Activated CD4-positive, alpha-beta T cell treated with anti-CD3 and anti-CD28 coated beads, Interleukin-10, Interleukin-2, amounts not matched to agents 100 ng/mL and 50 ng/mL, durations not matched to agents 16 hours and 8 hours (primary cell): ENCODE data around the gene AJM1.

Source experiments
- DNase-seq: peaks from one replicate; pipeline ENCODE4 v3.0.0-alpha.2; 2020

Gene AJM1

DNA sequence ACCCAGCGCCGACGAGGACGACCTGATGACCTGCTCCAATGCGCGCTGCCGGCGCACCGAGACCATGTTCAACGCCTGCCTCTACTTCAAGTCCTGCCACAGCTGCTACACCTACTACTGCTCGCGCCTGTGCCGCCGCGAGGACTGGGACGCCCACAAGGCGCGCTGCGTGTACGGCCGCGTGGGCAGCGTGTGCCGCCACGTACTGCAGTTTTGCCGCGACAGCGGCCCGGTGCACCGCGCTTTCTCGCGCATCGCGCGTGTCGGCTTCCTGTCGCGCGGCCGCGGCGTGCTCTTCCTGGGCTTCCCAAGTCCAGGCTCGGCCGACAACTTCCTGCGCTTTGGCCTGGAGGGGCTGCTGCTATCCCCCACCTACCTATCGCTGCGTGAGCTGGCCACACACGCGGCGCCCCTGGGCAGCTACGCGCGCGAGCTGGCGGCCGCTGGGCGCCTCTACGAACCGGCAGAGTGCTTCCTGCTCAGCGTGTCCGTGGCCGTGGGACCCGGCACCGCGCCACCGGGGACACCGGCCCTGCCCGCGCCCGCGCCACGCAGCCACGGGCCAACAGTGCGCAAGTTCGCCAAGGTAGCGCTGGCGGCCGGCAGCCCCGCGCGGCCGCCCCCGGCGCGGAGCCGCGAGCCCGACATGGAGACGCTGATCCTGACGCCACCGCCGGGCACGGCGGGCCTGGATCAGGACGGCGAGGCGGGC, 4.3 kb downstream of the AJM1 start:
- no peak for DNase-seq

DNA sequence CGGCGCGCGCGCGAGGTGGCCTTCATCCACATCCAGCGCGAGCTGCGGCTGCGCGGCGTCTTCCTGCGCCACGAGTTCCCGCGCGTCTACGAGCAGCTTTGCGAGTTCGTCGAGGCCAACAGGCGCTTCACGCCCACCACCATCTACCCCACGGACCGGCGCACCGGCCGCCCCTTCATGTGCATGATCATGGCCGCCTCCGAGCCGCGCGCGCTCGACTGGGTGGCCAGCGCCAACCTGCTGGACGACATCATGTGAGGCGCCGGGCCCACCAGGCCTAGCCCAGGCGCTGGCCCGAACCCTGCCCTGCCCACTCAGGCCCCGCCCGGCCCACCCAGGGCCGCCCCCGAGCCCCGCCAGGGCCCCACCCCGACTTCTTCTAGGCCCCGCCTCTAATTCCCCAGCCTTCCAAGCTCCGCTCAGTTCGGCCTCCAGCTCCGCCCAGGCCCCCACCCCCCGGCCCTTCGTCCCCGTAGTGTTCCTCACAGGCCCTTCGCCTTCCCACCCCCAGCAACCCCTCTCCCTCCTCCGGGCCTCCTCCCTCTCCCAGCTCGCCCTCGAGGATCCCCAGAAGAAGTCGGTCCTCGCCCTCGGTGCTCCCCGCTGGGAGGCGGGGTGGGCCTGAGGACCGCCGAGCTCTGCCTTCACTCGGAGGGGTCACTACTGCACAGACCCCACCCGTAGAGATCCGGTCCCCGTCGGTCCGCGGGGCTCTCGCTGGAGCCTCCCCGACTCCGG, 5.0 kb downstream of the AJM1 start:
- DNase-seq: peak; percentile 54

DNA sequence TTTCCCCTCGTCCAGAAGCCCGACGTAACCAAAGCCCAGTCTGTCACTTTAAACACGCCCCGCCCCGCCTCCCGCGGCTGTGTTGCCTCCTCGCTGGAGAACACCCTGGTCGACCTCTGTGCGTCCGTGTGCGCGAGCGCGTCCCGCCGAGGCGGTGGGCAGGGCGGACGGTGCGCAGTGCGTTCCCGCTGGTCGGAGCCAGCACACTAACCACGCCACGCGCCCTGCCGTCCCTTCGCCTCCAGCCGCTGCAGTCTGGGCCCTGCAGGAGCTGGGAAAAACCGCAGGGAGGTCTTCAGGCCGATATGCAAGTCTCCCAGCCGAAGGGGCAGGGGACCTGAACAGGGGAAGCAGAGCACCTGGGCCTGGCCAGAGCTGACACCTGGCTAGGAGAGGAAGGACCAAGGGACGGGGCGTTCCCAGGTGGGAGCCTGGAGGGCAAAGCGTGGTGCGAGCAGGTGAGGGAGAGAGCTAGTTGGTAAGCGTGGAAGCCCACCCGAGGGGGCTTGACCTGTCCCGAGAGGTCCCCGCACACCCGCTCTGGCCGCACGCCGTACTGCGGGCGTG, 5.6 kb downstream of the AJM1 start:
- peak; percentile 91 for DNase-seq

DNA sequence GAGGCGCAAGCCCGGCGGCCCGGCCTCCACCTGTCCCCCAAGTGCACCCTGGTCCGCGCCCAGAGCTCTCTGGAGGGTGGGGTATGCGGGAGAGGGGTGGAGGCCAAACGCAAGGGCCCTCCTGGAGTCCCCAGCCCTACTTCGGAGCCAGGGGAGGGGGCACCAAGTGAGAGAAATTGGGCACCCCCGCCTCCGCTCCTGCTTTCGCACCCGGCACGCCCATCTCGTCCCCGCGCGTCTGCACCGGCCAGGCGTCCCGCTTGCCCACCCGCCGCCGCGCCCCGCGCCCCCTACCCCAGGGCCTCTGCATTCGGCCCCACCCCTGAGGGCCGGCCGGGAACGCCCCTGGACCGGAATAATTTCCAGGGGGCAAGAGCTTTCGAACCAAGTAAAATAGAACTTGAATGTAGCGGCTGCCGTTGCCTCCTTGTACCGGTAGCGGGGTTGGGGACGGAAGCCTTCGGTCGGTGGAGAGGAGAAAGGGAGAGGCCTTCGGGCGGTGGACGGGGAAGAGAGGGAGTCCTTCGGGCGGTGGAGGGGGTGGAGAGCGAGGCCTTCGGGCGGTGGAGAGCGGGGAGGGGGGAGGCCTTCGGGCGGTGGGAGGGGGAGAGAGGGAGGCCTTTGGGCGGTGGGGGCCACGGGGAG, 6.2 kb downstream of the AJM1 start:
- peak; percentile 50 for DNase-seq

DNA sequence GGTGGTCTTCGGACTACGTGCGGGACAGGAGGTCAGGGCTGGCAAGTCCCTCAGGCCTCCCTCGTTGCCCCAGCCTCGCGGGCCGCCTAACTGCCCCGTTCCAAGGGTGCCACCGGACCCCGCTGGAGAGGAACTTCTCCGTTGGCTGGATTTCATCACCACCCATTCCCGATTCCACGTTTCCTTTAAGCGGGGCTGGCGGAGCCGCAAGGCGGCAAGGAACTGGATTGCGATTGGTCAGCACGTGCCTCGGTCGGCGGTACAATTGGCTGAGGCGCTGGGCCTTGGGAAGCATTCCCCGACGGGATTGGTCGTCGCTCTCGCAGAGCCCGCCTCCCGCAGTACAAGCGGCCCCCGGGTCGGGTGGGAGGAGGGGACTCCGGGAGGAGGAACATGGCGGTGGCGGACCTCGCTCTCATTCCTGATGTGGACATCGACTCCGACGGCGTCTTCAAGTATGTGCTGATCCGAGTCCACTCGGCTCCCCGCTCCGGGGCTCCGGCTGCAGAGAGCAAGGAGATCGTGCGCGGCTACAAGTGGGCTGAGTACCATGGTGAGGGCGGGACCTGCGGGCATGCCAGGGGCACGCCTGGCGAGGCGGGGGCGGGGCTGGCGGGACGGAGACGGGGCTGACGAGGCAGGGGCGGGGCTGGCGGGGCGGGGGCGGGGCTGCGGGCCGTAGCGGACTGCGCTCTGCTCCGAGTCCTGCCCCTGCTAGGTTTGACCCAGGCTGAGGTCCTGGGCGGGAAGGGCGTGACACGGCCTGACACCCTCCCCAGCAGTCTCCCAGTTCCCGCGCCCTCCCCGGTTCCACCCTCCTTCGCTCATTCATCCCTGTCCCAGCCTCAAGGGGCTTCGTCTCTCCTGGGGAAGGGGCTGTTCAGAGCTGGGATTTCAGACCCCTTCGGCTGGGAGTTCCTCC, 7.0 kb downstream of the AJM1 start, which contains the start of gene PHPT1:
TSS of gene PHPT1 (plus strand) at position 372 of the 922 bp plus-strand sequence. CDS start at position 394, 22 bp downstream.
- peak; percentile 99 for DNase-seq

DNA sequence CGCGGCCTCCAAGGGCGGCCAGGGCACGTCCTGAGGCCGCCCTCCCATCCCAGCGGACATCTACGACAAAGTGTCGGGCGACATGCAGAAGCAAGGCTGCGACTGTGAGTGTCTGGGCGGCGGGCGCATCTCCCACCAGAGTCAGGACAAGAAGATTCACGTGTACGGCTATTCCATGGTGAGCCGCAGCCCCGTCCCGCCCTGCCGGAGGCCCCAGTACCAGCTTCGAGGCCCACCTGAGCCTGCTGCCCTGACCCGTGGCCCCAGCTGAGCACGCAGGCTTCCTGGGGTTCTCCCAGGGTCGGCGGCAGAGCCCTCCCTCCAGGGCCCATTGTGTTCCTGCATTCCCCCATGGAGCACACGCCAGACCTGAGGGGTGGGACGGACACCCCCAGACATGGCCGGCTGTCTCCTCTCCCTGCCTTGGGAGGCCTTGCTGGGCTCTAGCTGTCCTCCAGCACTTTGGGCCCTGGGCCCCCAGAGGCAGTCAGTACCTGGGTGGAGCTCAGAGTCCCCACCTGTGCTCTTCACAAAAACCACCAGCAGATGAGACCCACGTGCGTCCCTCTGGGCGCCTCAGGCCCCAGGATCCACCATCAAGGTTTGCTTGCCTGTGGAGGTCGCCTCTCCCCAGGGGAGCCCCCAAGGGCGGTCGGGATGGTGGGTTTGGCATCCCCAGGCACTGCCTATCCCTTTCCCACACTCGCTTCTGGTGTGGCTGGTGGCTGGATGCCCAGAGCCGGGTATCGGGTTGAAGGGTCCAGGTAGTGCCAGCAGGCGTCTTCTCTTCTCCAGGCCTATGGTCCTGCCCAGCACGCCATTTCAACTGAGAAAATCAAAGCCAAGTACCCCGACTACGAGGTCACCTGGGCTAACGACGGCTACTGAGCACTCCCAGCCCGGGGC, 7.9 kb downstream of the AJM1 start:
- no peak for DNase-seq

DNA sequence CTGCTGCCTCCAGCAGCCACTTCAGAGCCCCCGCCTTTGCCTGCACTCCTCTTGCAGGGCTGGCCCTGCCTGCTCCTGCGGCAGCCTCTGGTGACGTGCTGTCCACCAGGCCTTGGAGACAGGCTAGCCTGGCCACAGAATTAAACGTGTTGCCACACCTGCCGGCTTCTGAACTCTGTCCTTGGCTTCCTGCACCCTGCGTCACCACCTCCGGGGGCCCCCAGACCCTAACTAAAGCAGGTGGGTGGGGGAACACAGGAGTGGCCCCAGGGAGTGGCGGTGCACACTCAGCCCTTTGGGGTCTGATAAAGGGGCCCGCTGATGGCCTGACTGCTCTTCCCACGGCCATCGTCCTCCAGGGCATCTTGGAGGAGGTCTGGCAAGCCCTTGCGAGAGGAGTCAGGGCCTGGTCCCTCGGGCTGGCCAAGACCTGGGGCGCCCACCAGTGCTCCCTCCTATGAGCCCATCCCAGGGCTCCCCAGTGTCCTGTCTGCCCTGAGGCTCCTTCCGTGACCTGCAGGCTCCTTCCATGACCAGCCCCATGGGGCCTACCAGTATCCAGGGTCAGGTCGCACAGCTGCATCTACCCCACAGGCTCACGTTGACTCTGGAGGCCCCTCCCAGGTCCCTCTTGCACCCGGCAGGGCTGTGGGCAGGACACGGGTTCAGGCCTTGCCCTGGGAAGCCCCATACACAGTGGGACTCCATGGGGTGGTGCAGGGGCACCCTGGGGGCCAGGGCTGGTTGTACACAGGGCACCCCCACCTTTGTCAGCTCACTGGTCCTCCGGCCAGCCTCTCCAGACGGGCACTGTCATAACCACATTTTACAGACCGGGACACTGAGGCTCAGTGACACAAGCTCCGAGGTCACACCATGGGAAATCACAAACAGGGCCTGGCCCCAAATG, 8.8 kb downstream of the AJM1 start:
- no peak for DNase-seq

DNA sequence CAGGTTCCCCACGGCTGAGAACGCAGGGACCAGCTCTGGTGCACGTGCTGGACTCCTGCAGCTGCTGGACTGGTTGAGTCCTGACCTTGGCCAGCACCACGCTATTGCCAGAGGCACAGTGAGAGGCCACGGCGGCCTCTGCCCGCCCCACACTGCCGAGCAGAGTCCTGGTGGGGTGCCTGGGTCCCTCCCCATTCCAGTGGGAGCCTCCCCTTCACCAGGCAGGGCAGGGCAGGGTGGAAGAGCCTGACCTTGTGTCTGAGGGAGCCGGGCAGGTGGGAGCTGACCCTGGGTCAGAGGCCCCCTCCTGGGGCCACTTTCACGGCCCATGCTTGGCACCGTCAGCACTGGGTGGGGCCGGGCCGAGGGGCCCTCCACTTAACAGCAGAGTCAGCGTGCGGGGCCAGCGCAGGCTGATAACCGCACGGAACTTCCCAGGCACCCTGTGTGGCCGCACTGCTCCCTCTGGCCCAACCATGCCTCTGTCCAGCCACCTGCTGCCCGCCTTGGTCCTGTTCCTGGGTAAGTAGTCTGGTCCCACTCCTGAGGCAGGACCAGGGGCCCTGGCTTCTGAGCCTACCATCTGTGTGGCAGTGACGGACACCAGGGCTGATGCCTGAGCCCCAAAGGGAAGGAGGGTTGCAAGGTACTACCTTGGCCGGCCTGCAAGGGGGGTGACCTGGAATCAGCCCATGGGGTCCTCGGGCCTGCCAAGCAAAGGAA, 9.8 kb downstream of the AJM1 start, which contains the start of gene MAMDC4:
TSS of gene MAMDC4 (plus strand) at position 406 of the 723 bp plus-strand sequence. CDS start at position 477, 71 bp downstream.
- no peak for DNase-seq

DNA sequence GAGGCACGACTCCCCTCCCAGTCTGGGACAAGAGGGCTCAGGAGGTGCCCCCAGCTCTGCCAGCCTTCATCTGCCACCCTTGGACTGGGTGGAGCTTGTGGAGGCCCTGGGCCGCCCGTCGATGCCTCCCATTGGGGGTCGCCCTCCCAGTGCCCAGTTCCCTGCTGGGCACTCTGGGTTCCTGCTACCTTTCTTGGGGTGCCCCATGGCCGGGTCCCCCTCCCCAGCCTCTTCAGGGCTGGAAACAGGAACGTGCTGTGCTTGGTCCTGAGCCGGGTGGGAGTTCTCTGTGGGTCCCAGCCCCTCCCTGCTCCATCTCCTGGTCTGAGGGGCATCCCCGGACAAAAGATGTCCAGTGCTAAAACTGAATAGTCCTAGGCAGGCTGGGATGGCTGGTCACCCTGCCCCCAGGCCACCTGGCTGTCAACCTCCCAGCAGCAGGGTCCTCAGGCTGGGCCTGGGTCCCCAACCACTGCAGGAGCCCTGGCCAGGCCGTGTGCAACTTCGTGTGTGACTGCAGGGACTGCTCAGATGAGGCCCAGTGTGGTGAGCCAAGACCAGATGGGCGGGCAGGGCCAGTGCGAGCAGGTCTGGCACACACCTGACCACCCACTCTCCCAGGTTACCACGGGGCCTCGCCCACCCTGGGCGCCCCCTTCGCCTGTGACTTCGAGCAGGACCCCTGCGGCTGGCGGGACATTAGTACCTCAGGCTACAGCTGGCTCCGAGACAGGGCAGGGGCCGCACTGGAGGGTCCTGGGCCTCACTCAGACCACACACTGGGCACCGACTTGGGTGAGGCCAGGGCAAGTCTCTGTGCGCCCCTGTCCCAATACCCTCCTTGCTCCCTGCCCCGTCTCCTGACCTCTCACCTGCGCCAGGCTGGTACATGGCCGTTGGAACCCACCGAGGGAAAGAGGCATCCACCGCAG, 10.7 kb downstream of the AJM1 start:
- no peak for DNase-seq

DNA sequence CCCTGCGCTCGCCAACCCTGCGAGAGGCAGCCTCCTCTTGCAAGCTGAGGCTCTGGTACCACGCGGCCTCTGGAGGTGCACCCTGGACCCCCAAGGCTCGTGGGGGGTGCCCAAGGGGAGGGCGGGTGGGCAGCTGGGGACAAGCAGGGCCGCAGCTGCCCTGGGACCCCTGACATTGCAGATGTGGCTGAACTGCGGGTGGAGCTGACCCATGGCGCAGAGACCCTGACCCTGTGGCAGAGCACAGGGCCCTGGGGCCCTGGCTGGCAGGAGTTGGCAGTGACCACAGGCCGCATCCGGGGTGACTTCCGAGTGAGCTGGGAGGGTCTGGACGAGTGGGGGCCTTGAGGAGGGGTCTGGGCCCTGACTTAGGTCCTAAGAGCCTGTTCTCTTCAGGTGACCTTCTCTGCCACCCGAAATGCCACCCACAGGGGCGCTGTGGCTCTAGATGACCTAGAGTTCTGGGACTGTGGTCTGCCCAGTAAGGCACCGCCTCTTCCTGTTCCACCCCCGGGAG, 11.4 kb downstream of the AJM1 start:
- DNase-seq: no peak

DNA sequence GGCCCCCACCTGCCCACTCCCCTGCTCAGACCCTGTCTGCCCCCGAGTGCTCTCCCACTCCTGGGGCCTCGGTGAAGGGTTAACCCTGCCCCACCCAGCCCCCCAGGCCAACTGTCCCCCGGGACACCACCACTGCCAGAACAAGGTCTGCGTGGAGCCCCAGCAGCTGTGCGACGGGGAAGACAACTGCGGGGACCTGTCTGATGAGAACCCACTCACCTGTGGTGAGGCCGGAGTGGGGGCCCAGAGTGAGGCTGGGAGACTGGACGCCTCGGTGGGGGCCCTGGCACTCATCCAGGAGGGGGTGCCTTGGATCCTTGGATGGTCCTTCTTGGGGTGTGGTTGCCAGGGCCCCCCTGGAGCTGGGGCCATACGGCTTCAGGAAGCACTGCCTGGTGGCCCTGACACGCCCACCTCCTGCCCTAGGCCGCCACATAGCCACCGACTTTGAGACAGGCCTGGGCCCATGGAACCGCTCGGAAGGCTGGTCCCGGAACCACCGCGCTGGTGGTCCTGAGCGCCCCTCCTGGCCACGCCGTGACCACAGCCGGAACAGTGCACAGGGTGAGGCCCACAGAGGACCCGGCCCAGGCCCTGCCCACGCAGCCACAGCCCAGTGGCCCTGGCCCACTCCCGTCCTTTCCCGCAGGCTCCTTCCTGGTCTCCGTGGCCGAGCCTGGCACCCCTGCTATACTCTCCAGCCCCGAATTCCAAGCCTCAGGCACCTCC, 12.0 kb downstream of the AJM1 start:
- DNase-seq: no peak

DNA sequence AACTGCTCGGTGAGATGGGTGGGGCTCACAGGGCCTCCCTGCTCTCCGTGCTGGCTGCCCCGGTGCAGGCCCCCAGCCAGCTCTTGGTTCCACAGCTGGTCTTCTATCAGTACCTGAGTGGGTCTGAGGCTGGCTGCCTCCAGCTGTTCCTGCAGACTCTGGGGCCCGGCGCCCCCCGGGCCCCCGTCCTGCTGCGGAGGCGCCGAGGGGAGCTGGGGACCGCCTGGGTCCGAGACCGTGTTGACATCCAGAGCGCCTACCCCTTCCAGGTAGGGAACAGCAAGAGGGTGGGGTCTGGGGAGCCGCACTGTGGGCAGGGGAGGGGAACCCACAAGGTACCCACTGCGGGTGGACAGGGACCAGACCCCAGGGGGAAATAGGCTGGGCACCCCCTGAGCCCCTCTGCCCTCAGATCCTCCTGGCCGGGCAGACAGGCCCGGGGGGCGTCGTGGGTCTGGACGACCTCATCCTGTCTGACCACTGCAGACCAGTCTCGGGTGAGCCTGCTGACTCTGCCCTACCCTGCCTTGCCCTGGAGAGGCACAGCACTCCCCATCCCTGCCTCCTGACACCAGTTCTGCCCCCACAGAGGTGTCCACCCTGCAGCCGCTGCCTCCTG, 12.7 kb downstream of the AJM1 start:
- DNase-seq: no peak

DNA sequence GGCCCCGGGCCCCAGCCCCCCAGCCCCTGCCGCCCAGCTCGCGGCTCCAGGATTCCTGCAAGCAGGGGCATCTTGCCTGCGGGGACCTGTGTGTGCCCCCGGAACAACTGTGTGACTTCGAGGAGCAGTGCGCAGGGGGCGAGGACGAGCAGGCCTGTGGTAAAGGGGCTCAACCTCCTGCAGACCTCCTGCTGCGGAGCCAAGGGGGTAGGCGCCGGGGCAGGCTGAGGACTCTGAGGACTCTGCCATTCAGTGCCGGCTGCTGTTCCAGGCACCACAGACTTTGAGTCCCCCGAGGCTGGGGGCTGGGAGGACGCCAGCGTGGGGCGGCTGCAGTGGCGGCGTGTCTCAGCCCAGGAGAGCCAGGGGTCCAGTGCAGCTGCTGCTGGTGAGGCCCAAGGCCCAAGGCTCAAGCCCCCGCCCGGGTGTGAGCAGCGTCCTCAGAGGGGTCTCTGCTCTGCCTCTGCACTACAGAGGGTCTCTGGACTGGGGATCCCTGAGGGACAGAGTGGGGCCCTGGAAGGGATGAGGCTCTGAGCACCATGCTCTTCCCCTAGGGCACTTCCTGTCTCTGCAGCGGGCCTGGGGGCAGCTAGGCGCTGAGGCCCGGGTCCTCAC, 13.3 kb downstream of the AJM1 start:
- DNase-seq: no peak

DNA sequence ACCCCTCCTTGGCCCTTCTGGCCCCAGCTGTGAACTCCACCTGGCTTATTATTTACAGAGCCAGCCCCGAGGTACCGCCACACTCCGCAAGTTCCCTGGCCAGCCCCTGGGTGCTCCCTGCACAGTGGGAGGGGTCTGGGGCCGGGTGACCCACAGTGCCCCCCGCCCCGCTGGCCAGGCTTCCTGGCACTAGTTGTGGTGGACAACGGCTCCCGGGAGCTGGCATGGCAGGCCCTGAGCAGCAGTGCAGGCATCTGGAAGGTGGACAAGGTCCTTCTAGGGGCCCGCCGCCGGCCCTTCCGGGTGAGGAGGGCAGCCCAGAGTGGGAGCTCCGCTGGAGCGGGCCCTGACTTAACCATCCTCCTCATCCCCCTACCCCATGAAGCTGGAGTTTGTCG, 13.8 kb downstream of the AJM1 start:
- no peak for DNase-seq

DNA sequence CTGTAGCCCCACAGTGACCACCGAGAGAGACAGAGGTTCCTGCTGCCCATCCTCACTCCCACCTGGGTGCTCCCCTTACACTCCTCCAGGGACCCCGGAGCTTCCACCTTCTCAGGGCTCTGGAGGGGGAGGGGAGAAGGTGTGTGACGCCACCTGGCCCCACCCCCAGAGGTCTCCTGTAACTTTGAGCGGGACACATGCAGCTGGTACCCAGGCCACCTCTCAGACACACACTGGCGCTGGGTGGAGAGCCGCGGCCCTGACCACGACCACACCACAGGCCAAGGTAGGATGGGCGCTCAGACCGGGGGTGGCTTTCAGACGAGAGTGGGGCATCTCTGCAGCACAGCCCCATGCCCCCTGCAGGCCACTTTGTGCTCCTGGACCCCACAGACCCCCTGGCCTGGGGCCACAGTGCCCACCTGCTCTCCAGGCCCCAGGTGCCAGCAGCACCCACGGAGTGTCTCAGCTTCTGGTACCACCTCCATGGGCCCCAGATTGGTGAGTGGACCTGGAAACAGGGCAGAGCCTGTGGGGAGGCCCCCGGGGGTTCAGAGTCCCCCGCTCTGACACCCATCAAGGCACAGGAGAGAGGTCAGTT, 14.4 kb downstream of the AJM1 start:
- no peak for DNase-seq

DNA sequence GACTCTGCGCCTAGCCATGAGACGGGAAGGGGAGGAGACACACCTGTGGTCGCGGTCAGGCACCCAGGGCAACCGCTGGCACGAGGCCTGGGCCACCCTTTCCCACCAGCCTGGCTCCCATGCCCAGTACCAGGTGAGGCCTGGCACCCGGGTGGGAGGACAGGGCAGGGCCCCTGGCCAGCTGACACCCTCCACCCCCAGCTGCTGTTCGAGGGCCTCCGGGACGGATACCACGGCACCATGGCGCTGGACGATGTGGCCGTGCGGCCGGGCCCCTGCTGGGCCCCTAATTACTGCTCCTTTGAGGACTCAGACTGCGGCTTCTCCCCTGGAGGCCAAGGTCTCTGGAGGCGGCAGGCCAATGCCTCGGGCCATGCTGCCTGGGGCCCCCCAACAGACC, 14.9 kb downstream of the AJM1 start:
- no peak for DNase-seq
